ENCODE data around the gene MYO15B. TPM values are rescaled to one million over a fixed set of nuclear protein-coding genes. Genes with fewer than 3 reads are reported as not detected.

Gene MYO15B
- total RNA-seq, 1 donor from 2014 or later: 285 TPM

GRCh38 chr17:75612906-75613626 is 25.5 kb downstream of the MYO15B start:
- no peak overlapping the region for H3K27ac ChIP-seq
- H3K27me3 ChIP-seq: no peaks in the 10 kb centered on the region
- peaks cover 22 to 25% of the 10 kb centered on the region in 2 donors for H3K36me3 ChIP-seq
- H3K4me1 ChIP-seq: no peaks in the 10 kb centered on the region
- intact Hi-C loops (cut with DNase I): no loop called here
- DNase-seq (ENCODE audit: low spot score in 2 of 2): no peak
- H3K9me3 ChIP-seq: no peaks in the 10 kb centered on the region
- no peak overlapping the region for H3K4me3 ChIP-seq
- TF ChIP-seq CTCF (IDR thresholded peaks at IDR 0.05): no peak

GRCh38 chr17:75614006-75614405 is 26.4 kb downstream of the MYO15B start:
- no peak for DNase-seq (ENCODE audit: low spot score in 2 of 2)
- Histone ChIP-seq H3K9me3 (no peaks in the 10 kb centered on the region), H3K36me3 (peaks cover 22 to 31% of the 10 kb centered on the region in 2 donors), H3K4me3 (no peak overlapping the region), H3K27me3 (no peaks in the 10 kb centered on the region), H3K4me1 (no peaks in the 10 kb centered on the region), H3K27ac (no peak overlapping the region)
- intact Hi-C loops (cut with DNase I): no loop called here
- TF ChIP-seq CTCF (IDR thresholded peaks at IDR 0.05): no peak

- Histone ChIP-seq H3K9me3 (no peaks in the 10 kb centered on the region), H3K4me1 (no peaks in the 10 kb centered on the region), H3K36me3 (peaks cover 22 to 35% of the 10 kb centered on the region in 2 donors), H3K27me3 (no peaks in the 10 kb centered on the region), H3K27ac (no peak overlapping the region), H3K4me3 (no peak overlapping the region)
- intact Hi-C loops (cut with DNase I): no loop called here
- no peak for DNase-seq (ENCODE audit: low spot score in 2 of 2)
- TF ChIP-seq CTCF (IDR thresholded peaks at IDR 0.05): no peak
These were observed 27.1 kb downstream of the MYO15B start for GRCh38 chr17:75614556-75615270.

- Histone ChIP-seq H3K27ac (no peak overlapping the region), H3K4me3 (no peak overlapping the region), H3K27me3 (no peaks in the 10 kb centered on the region), H3K36me3 (peaks cover 22 to 35% of the 10 kb centered on the region in 2 donors), H3K4me1 (no peaks in the 10 kb centered on the region), H3K9me3 (no peaks in the 10 kb centered on the region)
- DNase-seq (ENCODE audit: low spot score in 2 of 2): no peak
- TF ChIP-seq CTCF (IDR thresholded peaks at IDR 0.05): no peak
- intact Hi-C loops (cut with DNase I): no loop called here
These were observed 27.7 kb downstream of the MYO15B start for GRCh38 chr17:75615301-75615700.

- Histone ChIP-seq H3K4me3 (no peak overlapping the region), H3K27ac (no peak overlapping the region), H3K4me1 (no peaks in the 10 kb centered on the region), H3K9me3 (no peaks in the 10 kb centered on the region), H3K27me3 (no peaks in the 10 kb centered on the region), H3K36me3 (peaks cover 22 to 40% of the 10 kb centered on the region in 2 donors)
- DNase-seq (ENCODE audit: low spot score in 2 of 2): no peak
- intact Hi-C loops (cut with DNase I): no loop called here
- TF ChIP-seq CTCF (IDR thresholded peaks at IDR 0.05): no peak
These were observed 29.0 kb downstream of the MYO15B start for GRCh38 chr17:75616521-75617122.
